H9 (cell line): ENCODE data around the gene CORO2B. TPM values are rescaled to one million over a fixed set of nuclear protein-coding genes. Genes with fewer than 3 reads are reported as not detected.

ENCODE experiments used
- DNase-seq: peaks from one replicate; pipeline ENCODE4 v3.0.0-alpha.2; 2017
- H2AFZ ChIP-seq: one replicate; pipeline ENCODE4 v1.6.1; 2013; ENCODE audit warnings: mild to moderate bottlenecking, low read length, control low read depth, moderate library complexity
- H2AK5ac ChIP-seq: 2 replicates; pipeline ENCODE4 v1.6.1; 2013; ENCODE audit warnings: low read length, control low read depth, mixed read lengths; ENCODE audit not compliant: insufficient read length
- H2BK120ac ChIP-seq: one replicate; pipeline ENCODE4 v1.6.1; 2013; ENCODE audit warnings: low read depth, mild to moderate bottlenecking, low read length, control low read depth, inconsistent platforms; ENCODE audit not compliant: poor library complexity, severe bottlenecking
- H2BK12ac ChIP-seq: 2 replicates; pipeline ENCODE4 v1.6.1; 2013; ENCODE audit warnings: low read length, control low read depth, mixed read lengths, low read depth; ENCODE audit not compliant: insufficient read length
- H2BK15ac ChIP-seq: 2 replicates; pipeline ENCODE4 v1.6.1; 2013; ENCODE audit warnings: low read depth, low read length, control low read depth
- H2BK20ac ChIP-seq: one replicate; pipeline ENCODE4 v1.6.1; 2013; ENCODE audit warnings: low read depth, mild to moderate bottlenecking, low read length, control low read depth, inconsistent platforms; ENCODE audit not compliant: poor library complexity, severe bottlenecking
- H2BK5ac ChIP-seq: 2 replicates; pipeline ENCODE4 v1.6.1; 2013; ENCODE audit warnings: low read length, control low read depth, mixed read lengths; ENCODE audit not compliant: insufficient read length
- H3K14ac ChIP-seq: 2 replicates; pipeline ENCODE4 v1.6.1; 2013; ENCODE audit warnings: low read length, control low read depth; ENCODE audit not compliant: insufficient read depth
- H3K18ac ChIP-seq: 2 replicates; pipeline ENCODE4 v1.6.1; 2013; ENCODE audit warnings: low read depth, mild to moderate bottlenecking, mixed read lengths, low read length, control low read depth; ENCODE audit not compliant: insufficient read length
- H3K23ac ChIP-seq: 2 replicates; pipeline ENCODE4 v1.6.1; 2013; ENCODE audit warnings: low read length, control low read depth, mixed read lengths, low read depth; ENCODE audit not compliant: insufficient read length
- H3K23me2 ChIP-seq: 2 replicates; pipeline ENCODE4 v1.6.1; 2013; ENCODE audit warnings: low read depth, mild to moderate bottlenecking, mixed read lengths, low read length, control low read depth; ENCODE audit not compliant: insufficient read length, poor library complexity, severe bottlenecking
- H3K27ac ChIP-seq: 2 replicates; pipeline ENCODE4 v1.5.1; 2013; ENCODE audit warnings: low read length, control low read depth, mixed read lengths, low read depth; ENCODE audit not compliant: insufficient read length
- H3K27me3 ChIP-seq: 2 replicates; pipeline ENCODE4 v1.6.1; 2013; ENCODE audit warnings: low read length, control low read depth, inconsistent platforms; ENCODE audit not compliant: insufficient read depth
- H3K4ac ChIP-seq: 2 replicates; pipeline ENCODE4 v1.6.1; 2013; ENCODE audit warnings: low read depth, mild to moderate bottlenecking, control low read depth, inconsistent platforms, low read length, moderate library complexity
- H3K4me1 ChIP-seq: 2 replicates; pipeline ENCODE4 v1.6.1; 2013; ENCODE audit warnings: low read length, control low read depth, inconsistent platforms; ENCODE audit not compliant: insufficient read depth
- H3K4me2 ChIP-seq: 2 replicates; pipeline ENCODE4 v1.6.1; 2013; ENCODE audit warnings: low read length, control low read depth, mixed read lengths; ENCODE audit not compliant: insufficient read length, insufficient read depth
- H3K56ac ChIP-seq: 2 replicates; pipeline ENCODE4 v1.6.1; 2013; ENCODE audit warnings: low read depth, mild to moderate bottlenecking, mixed read lengths, low read length, control low read depth; ENCODE audit not compliant: insufficient read length
- H3K79me1 ChIP-seq: 2 replicates; pipeline ENCODE4 v1.6.1; 2013; ENCODE audit warnings: low read depth, mild to moderate bottlenecking, moderate library complexity, low read length, control low read depth, inconsistent platforms; ENCODE audit not compliant: insufficient read depth, poor library complexity, severe bottlenecking
- H3K79me2 ChIP-seq: 2 replicates; pipeline ENCODE4 v1.6.1; 2013; ENCODE audit warnings: low read length, control low read depth, inconsistent platforms; ENCODE audit not compliant: insufficient read depth
- H3K9ac ChIP-seq: 2 replicates; pipeline ENCODE4 v1.6.1; 2013; ENCODE audit warnings: low read length, control low read depth, mixed read lengths; ENCODE audit not compliant: insufficient read length; ENCODE audit errors: extremely low read depth
- H3K9me3 ChIP-seq: one replicate; pipeline ENCODE4 v1.6.1; 2013; ENCODE audit warnings: low read depth, low read length, inconsistent platforms; ENCODE audit not compliant: control insufficient read depth
- H3T11ph ChIP-seq: one replicate; pipeline ENCODE4 v1.6.1; 2013; ENCODE audit warnings: mild to moderate bottlenecking, low read length, control low read depth, inconsistent platforms
- H4K20me1 ChIP-seq: one replicate; pipeline ENCODE4 v1.6.1; 2013; ENCODE audit not compliant: control insufficient read depth, insufficient read length, insufficient read depth
- H4K5ac ChIP-seq: 2 replicates; pipeline ENCODE4 v1.6.1; 2013; ENCODE audit warnings: low read depth, mild to moderate bottlenecking, mixed read lengths, low read length, control low read depth; ENCODE audit not compliant: insufficient read length
- H4K8ac ChIP-seq: replicated peaks from 2 replicates; pipeline ENCODE4 v1.6.1; 2013; ENCODE audit warnings: low read length, control low read depth, mixed read lengths, low read depth; ENCODE audit not compliant: insufficient read length
- H4K91ac ChIP-seq: 2 replicates; pipeline ENCODE4 v1.6.1; 2013; ENCODE audit warnings: low read depth, mild to moderate bottlenecking, moderate library complexity, mixed read lengths, low read length, control low read depth; ENCODE audit not compliant: insufficient read length
- H3K27ac Mint-ChIP-seq, 3 experiments: 2 replicates in 2 of 3; 3 replicates in 1 of 3; pipeline ENCODE4 v1.8.0; 2020 to 2021; ENCODE audit warnings: mixed read lengths in 3 of 3, mild to moderate bottlenecking in 1 of 3, moderate library complexity in 1 of 3
- H3K27me3 Mint-ChIP-seq: 2 replicates; pipeline ENCODE4 v1.8.0; 2021; ENCODE audit warnings: low read depth, mild to moderate bottlenecking, moderate library complexity, mixed read lengths
- H3K36me3 Mint-ChIP-seq, 3 experiments: 2 replicates in 2 of 3; 3 replicates in 1 of 3; pipeline ENCODE4 v1.8.0; 2020 to 2021; ENCODE audit warnings: low read depth in 3 of 3, mixed read lengths in 3 of 3; ENCODE audit not compliant: insufficient read depth in 1 of 3
- H3K4me1 Mint-ChIP-seq, 2 experiments: 2 replicates each; pipeline ENCODE4 v1.8.0; 2020; ENCODE audit warnings: mixed read lengths in 2 of 2
- H3K4me3 Mint-ChIP-seq, 2 experiments: 2 replicates in 1 of 2; 3 replicates in 1 of 2; pipeline ENCODE4 v1.8.0; 2020 to 2021; ENCODE audit warnings: mild to moderate bottlenecking in 2 of 2, mixed read lengths in 2 of 2, moderate library complexity in 1 of 2
- H3K9me3 Mint-ChIP-seq, 2 experiments: 2 replicates in 1 of 2; 3 replicates in 1 of 2; pipeline ENCODE4 v1.8.0; 2020; ENCODE audit warnings: mild to moderate bottlenecking in 2 of 2, mixed read lengths in 2 of 2, moderate library complexity in 1 of 2
- WGBS: extraction: QIAGEN DNeasy Blood & Tissue Kit; methylation state at CpG from one replicate; pipeline ENCODE4 v1.1.7; 2013; ENCODE audit warnings: missing lambda C conversion rate, low lambda C conversion rate, mixed read lengths; ENCODE audit not compliant: insufficient read length; ENCODE audit errors: extremely low coverage; 5-methylcytosine and 5-hydroxymethylcytosine counted together
- total RNA-seq: library from RNA; stranded (reverse); gene quantifications from 2 replicates; pipeline ENCODE4 v1.2.1, GENCODE V29; 2021
- TF ChIP-seq, protein P1 (sequence below): fragments of 200-600 bp; sonication (generic); conservative IDR thresholded peaks from 3 replicates; pipeline ENCODE4 v1.8.0; 2021; ENCODE audit warnings: antibody characterized with exemption, mild to moderate bottlenecking

The CORO2B gene
- total RNA-seq, 1 experiment from 2014 or later: 3.1 TPM

DNA sequence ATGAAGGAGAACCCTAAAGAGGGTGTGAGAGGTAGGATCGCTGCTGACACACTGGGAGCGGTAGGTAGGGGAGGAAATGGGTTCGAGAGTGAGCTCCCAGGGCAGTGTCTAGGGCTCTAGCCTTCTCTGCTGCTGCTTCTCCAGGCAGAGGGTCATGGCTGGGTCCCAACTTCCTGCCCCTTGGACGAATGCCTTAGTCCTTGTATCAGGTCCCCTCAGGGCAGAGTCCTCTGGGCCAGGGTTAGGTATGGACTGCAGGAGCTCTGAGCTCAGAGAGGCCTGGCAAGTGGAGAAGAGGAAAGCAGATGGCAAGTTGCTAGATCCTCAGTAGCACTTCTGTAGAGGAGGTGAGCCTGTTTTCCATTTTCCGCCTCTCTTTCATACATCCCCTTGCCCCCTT is 2.9 kb downstream of the CORO2B start:
- H3K79me1 ChIP-seq: no peaks in the 10 kb centered on the region
- H3K4me1 ChIP-seq: no peaks in the 10 kb centered on the region; the same call in 1 of the 2 replicates
- no peak overlapping the region for H4K8ac ChIP-seq
- H3K9ac ChIP-seq: no peak overlapping the region
- no peak overlapping the region for H3K14ac ChIP-seq
- no peak overlapping the region for H2BK5ac ChIP-seq
- H4K91ac ChIP-seq: no peak overlapping the region
- peaks cover 1% of the 10 kb centered on the region; the same call in 1 of the 2 replicates for H3K27me3 ChIP-seq
- TF ChIP-seq, protein P1, sequence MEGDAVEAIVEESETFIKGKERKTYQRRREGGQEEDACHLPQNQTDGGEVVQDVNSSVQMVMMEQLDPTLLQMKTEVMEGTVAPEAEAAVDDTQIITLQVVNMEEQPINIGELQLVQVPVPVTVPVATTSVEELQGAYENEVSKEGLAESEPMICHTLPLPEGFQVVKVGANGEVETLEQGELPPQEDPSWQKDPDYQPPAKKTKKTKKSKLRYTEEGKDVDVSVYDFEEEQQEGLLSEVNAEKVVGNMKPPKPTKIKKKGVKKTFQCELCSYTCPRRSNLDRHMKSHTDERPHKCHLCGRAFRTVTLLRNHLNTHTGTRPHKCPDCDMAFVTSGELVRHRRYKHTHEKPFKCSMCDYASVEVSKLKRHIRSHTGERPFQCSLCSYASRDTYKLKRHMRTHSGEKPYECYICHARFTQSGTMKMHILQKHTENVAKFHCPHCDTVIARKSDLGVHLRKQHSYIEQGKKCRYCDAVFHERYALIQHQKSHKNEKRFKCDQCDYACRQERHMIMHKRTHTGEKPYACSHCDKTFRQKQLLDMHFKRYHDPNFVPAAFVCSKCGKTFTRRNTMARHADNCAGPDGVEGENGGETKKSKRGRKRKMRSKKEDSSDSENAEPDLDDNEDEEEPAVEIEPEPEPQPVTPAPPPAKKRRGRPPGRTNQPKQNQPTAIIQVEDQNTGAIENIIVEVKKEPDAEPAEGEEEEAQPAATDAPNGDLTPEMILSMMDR: no peak
- H2AFZ ChIP-seq: no peak overlapping the region
- Mint-ChIP-seq H3K27ac (no peak overlapping the region; a peak in 1 of 7 replicates), H3K4me3 (no peak overlapping the region), H3K36me3 (no peaks in the 10 kb centered on the region), H3K27me3 (peaks cover 34% of the 10 kb centered on the region), H3K9me3 (no peaks in the 10 kb centered on the region; a peak in 2 of 5 replicates), H3K4me1 (peaks cover 56 to 65% of the 10 kb centered on the region in 2 experiments)
- H2BK12ac ChIP-seq: no peak overlapping the region
- H3K9me3 ChIP-seq: no peaks in the 10 kb centered on the region
- H3T11ph ChIP-seq: no peak overlapping the region
- H3K23ac ChIP-seq: no peak overlapping the region
- no CpG with 5 or more reads among the region's 5 CpGs for WGBS
- no peaks in the 10 kb centered on the region for H3K79me2 ChIP-seq
- no peak overlapping the region for H3K18ac ChIP-seq
- no peak overlapping the region for H3K4me2 ChIP-seq
- no peak overlapping the region for H4K5ac ChIP-seq
- no peak overlapping the region for H2AK5ac ChIP-seq
- DNase-seq: no peak
- H3K27ac ChIP-seq: no peak overlapping the region
- no peak overlapping the region for H2BK120ac ChIP-seq
- H3K4ac ChIP-seq: no peak overlapping the region
- H3K23me2 ChIP-seq: peaks cover 11% of the 10 kb centered on the region
- no peak overlapping the region for H3K56ac ChIP-seq
- H2BK20ac ChIP-seq: no peak overlapping the region
- no peak overlapping the region for H2BK15ac ChIP-seq
- H4K20me1 ChIP-seq: no peaks in the 10 kb centered on the region
